EH (cell line): ENCODE results near the gene TEPSIN.
A peak's percentile ranks its signal among the peaks of the same experiment; 100 is the strongest.

Experiments
- DNase-seq: peaks from one replicate; pipeline ENCODE4 v3.0.0-alpha.2; 2015; ENCODE audit warnings: low read depth

Gene TEPSIN

GRCh38 chr17:81219476-81220180, 19.2 kb downstream of the TEPSIN start:
- no peak for DNase-seq

GRCh38 chr17:81218991-81219390, 19.9 kb downstream of the TEPSIN start:
- no peak for DNase-seq

DNA sequence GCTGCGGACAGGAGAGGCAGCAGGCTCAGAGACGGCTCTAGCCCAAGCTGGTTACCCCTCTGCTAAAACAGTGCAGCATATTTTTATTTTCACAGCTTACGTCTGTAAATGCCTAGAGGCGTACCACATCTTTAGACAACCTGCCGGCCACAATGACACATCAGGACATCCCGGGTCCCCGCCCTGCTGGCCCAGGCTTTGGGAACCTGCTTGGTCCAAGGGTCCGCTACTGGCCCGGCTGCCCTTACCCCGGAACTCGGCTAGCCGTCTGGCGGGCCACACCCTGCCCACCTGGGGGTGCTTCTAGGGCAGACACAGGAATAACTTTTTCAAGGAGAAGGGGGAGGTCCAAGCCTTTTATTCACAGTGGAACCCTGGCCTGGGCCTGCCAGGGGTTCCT, 20.4 kb downstream of the TEPSIN start:
- no peak for DNase-seq

- no peak for DNase-seq
Observed at GRCh38 chr17:81217491-81217890, 21.4 kb downstream of the TEPSIN start.

DNA sequence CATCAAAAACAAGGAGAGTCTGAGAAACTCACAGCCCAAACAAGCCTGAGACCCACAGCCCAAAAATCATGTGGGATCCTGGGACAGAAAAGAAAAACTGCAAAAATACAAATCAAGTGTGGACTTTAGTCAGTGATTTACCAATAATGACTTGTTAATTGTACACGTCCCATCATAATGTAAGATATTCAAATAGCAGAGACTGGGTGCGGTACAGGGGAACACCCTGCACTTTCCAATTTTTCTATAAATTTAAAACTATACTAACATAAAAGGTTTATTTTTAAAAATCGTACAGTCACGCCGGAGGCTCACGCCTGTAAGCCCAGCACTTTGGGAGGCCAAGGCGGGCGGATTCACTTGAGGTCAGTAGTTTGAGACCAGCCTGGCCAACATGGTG, 24.9 kb downstream of the TEPSIN start:
- DNase-seq: no peak

GRCh38 chr17:81212365-81212764, 26.5 kb downstream of the TEPSIN start:
- no peak for DNase-seq

- DNase-seq: no peak
Observed at GRCh38 chr17:81210868-81211267, 28.0 kb downstream of the TEPSIN start.

DNA sequence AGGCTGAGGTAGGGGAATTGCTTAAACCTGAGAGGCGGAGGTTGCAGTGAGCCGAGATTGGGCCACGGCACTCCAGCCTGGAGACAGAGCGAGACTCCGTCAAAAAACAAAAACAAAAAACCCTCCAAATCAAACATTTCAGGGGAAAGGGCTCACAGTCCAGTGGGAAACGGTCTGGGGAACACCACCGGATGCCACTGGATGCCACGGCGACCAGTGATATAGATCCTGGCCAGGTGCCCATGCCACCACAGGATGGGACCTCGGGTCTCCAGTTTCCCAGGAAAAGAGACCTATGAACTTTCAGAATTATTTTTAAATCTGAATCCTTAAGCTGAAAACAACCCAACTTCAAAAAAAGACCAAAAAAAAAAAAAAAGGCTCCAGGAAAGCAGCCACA, 28.4 kb downstream of the TEPSIN start:
- DNase-seq: no peak

GRCh38 chr17:81209141-81209540, 29.7 kb downstream of the TEPSIN start:
- DNase-seq: no peak

GRCh38 chr17:81208651-81209050, 30.2 kb downstream of the TEPSIN start:
- DNase-seq: no peak

DNA sequence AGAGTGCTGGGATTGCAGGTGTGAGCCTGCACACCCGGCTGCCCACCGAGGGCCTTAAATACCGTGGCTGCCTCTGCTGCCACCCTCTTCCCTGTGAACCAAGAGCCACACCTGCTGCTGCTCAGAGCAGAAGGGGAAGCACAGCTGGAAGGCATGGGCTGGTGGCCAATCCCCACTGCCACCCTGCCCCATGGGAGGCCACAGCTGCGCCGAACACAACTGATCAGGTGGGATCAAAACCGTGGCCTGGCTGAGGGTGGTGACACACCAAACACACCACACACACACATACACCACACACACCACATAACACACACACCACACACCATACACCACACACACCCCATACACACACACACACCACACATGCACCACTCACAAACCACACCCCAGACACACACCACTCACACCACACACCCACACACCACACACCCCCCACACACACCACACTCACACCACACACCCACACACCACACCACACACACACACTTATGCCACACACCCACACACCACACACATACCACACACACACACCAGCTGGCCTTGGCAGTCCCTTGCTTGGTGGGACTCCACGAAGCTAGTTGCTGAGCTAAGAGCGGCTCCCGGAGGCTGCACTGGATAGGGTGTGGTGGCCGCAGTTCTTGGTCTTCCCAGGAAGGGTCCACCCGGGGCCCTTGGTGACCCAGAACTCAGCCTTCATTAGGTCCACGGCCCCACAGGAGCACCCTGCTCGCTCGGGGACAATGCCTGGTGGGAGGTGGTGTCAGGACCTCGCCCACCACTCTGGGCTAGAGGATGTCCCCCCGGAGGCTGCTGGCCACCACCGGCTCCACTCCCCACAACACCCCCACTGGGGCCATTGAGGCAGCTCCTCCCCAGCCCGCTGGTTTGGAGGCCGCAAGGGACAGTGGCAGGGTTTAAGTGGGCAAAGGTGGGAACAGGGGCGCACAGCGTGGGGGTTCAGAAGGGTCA, 31.0 kb downstream of the TEPSIN start:
- no peak for DNase-seq

DNA sequence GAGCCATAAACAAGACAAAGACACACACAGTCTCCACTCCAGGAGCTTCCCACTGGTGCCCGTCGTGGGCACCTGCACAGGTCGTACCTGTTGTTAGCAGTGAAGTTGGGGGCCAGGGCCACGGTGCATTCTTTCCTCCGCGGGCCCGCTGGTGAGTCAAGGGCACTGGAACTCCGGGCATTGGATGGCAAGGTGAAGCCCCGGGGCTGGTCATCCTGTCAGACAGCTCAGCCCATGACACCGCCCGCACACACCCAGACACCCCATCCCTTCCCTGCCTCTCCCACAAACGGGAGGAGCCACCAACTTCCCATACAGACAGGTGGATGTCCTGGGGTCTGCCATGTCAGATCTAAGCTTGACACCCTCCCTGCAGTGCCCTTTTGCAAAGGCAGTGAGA, 32.2 kb downstream of the TEPSIN start:
- DNase-seq: no peak

DNA sequence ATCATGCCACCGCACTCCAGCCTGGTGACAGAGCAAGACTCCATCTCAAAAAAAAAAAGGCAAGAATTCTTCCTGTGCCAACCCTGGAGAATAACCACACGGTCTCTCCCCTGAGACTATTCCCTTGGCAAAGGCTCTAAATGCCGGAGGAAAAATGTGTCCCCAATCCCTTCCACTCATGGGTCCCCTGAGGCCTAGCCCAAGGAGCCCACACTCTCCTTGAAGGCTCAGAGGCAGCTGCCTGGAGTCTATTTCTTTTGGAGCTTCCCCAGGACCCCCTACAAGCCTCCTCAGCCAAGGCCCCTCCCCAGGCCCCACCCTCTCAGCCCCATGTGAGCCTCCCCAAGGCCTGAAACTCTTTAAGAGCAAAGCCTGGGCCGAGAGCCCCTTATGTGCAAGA, 32.7 kb downstream of the TEPSIN start:
- DNase-seq: no peak

DNA sequence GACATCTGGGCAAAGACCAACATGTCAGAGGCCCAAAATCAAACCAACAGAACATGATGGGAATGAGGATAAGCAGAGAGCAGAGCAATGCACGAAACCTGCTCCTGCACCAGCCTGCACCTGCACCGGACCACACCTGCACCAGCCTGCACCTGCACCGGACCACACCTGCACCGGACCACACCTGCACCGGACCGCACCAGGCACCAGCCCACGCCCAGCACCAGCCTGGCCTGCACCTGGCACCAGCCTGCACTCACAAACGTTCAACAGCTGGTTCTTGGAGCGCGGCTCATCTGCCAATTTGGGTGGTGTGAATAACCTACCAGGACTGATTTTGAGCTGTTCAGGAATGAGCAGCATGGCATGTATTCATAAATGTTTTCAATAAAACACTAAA, 34.3 kb downstream of the TEPSIN start:
- DNase-seq: no peak

GRCh38 chr17:81203136-81203535, 35.7 kb downstream of the TEPSIN start:
- DNase-seq: no peak

DNA sequence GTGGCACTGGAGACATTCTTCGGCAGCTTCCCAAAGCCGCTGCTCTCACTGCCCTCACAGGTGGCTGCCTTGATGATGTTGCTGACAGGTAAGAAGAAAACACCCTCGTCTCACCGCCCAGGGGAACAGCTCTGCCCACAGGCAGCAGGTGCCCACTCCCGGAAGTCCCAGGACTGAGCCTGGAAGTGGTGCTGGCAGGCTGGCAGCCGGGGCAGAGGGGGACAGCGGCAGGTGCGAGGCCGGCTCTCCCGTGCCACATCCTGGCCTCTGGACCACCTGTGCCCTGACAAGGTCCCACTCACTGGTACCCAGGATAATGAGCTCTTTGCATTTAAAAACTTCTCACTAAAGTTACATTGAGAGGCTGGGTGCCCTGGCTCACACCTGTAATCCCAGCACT, 36.5 kb downstream of the TEPSIN start:
- no peak for DNase-seq

DNA sequence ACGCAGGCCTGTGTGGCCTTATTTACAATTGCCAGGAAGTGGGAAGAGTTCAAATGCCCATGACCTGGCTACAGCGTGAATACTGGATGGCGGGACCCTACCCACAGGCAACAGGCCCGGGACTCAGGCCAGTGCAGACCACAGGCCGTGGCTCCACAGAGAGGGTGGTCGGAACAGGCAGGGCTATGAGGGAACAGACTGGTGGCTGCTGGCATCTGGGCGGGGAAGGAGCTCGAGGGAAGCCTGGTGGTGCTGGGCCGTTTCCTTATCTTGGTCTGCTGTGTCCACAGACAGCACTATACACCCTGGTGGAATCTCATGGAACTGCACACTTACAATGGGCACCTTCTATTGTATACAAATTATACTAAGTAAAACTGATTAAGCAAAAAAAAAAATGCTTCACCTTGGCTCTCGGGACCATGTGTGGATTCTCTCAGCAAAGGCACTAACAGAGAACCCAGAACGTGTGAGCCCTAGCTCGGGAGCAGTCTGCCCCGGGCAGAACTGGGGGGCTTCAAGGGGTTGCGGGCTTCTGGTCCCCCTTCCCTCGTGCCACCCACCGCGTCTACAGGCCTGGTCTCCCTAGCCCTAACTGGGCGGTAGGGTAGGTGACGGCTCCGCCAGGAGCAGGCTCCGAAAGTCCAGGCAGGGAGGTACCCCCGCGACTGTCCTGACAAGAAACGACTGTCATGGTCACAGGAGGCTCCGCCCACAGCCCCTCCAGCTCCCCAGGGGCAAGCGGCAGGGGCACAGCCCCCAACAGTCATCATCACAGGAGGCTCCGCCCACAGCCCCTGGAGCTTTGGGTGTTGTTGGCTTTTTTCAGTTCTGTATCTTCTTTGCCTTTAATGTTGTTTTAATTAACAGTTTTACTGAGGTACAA, 37.9 kb downstream of the TEPSIN start:
- DNase-seq: peak; percentile 68

DNA sequence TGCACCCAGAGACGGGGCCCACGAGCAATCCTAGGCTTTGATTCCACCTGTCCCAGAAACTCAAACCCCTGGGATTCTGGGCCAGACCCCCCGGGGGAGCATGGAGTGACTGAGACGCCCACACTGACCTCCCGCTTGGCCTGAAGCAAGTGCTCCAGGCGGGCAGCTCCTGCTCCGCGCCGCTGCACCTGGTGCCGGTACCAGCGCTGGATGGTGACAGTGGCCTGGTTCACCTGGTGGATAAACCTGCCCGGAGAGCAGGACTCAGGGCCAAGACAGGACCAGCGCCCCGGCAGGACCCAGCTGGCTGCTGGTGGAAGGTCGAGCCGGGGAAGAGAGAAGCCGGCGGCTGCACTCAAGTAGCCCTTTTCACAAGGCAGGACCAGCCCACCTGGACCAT, 38.7 kb downstream of the TEPSIN start:
- DNase-seq: no peak

- DNase-seq: no peak
Observed at GRCh38 chr17:81199482-81199830, 39.4 kb downstream of the TEPSIN start.

DNA sequence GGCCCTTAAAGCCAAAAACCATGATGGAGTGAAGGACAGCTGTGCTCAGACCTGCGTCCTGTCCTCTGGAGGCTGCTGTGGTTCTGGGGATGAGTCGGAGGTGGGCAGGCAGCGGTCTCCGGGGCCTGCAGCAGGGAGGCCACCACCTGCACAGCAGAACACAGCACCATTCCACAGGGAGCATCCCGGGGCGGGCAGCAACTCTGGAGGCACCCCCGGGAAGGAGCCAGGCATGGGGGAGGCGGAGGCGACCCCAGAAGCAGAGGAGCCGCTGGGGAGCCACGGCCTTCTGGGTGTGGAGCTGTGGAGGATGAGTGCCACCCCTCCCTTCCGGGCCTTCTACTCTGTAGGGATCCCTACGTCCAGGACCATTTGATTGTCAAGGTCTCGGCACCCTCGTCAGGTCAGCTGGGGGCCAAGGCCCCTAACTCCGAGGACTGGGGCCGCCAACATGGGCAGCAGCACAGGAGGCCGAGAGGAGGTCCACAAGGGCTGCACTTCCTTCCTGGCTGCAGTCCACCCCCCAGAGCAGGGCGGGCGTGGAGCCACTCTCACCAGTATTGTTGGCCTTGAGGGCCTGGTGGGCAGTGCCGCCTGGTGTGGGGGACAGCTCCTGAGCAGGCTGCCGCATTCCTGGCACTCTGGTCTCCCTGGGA, 39.9 kb downstream of the TEPSIN start:
- DNase-seq: no peak

DNA sequence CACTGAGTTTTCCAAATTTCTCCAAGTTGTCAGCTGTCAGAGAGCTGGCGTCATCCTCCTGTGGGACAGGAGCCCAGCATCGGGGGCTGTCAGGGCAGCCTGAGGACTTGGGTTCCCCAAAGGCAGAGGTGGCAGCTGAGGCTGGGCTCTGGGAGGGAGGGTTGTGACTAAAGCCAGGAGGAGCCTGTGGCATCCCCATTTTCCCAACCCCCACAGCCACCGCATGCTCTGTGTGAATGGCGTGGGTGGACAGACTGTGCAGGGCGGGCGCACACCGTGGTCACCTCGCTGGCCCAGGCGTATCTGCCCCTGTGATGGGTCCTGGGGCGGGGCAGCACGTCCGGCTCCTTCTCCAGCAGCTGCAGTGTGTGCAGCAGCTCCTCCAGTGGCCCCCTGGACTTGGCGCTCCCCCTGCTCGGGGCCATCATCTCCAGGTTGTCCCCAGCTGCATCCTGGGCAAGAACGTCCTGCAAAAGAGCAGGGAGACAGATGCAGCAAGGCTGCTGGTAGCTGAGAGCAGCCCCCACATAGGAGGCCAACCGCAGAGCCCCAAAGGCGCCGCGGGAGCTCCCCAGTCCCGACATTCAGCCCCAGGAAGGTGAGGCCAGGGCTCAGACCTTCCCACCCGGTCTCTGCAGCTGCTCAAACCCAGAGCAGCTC, 40.9 kb downstream of the TEPSIN start:
- no peak for DNase-seq
